Measurements from ENCODE around the gene CYBRD1.
A peak's percentile ranks its signal among the peaks of the same experiment; 100 is the strongest.

DNA sequence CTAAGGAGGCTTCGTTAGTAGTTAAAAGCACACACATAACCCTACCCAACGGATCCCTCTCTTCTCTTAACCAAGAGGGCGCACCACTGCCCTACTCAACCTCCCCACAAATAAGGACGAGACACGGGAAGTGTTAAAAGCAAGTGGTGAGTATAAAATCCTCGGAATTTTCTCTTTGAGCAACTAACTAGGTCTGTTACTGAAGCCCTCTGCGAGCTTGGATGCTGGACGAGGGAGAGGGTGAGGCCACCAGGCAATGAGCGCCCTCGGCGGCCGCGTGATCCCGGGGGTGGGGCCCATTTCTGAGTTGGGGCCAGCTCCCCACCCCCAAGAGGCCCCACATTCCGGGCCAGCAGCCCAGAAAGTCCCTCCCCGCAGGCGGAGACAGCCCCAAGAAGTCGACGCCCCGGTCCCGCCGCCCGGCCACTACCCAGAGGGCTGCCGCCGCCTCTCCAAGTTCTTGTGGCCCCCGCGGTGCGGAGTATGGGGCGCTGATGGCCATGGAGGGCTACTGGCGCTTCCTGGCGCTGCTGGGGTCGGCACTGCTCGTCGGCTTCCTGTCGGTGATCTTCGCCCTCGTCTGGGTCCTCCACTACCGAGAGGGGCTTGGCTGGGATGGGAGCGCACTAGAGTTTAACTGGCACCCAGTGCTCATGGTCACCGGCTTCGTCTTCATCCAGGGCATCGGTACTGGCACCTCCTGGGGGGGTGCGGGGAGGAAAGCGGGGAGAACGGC lies at the start of gene CYBRD1:
- TF ChIP-seq CTCF (IDR thresholded peaks at IDR 0.05; ENCODE audit: low read depth, low read length) = no peak
- TF ChIP-seq POLR2A (IDR thresholded peaks at IDR 0.05; ENCODE audit: extremely low read depth, insufficient read length) = peak; percentile 72
- peak; percentile 46 for TF ChIP-seq MAX (IDR thresholded peaks at IDR 0.05; ENCODE audit: low read depth, low read length)
